RPMI7951 (cell line): ENCODE measurements around the gene RAMP2. TPM values are rescaled to one million over a fixed set of nuclear protein-coding genes. Genes with fewer than 3 reads are reported as not detected.
"Not testable (repeated sequence)": the region's sequence is repeated elsewhere in the genome, so short reads cannot be mapped to it uniquely, and the experiment has no call there.

Source experiments
- DNase-seq: peaks from one replicate; pipeline ENCODE4 v3.0.0-alpha.2; 2012; ENCODE audit warnings: low read depth
- total RNA-seq: library from RNA; depleted of rRNA; stranded (reverse); fragments of >200 nt; shearing (Covaris generic); gene quantifications from 2 replicates; pipeline ENCODE4 v1.2.3, GENCODE V29; 2014

RAMP2 gene
- total RNA-seq, 1 experiment from 2014 or later: 2.4 TPM

- DNase-seq: not testable (repeated sequence)
Measured at GRCh38 chr17:42768006-42768405, 7.0 kb downstream of the RAMP2 start.

- not testable (repeated sequence) for DNase-seq
Measured at GRCh38 chr17:42769964-42770363, 8.9 kb downstream of the RAMP2 start.

- no peak for DNase-seq
Measured at GRCh38 chr17:42772945-42773289, 11.9 kb downstream of the RAMP2 start.

GRCh38 chr17:42773290-42774035 is 12.4 kb downstream of the RAMP2 start, which contains the start of gene VPS25:
TSS of gene VPS25 (plus strand) at chr17:42773449. CDS start at chr17:42773476, 27 bp downstream.
- DNase-seq: peak; percentile 83

GRCh38 chr17:42774066-42774745 is 13.2 kb downstream of the RAMP2 start:
- peak; percentile 55 for DNase-seq

- DNase-seq: peak; percentile 64
Measured at GRCh38 chr17:42775534-42776098, 14.6 kb downstream of the RAMP2 start.

GRCh38 chr17:42778570-42778969 is 17.5 kb downstream of the RAMP2 start:
- no peak for DNase-seq

- DNase-seq: no peak
Measured at GRCh38 chr17:42779304-42779935, 18.4 kb downstream of the RAMP2 start.

GRCh38 chr17:42779936-42780850 is 19.2 kb downstream of the RAMP2 start, which contains the start of gene WNK4:
TSS of gene WNK4 (plus strand) at chr17:42780610. CDS start at chr17:42780699, 89 bp downstream.
- DNase-seq: peak; percentile 75

GRCh38 chr17:42780851-42781638 is 20.0 kb downstream of the RAMP2 start:
- no peak for DNase-seq

- DNase-seq: no peak
Measured at GRCh38 chr17:42781639-42782165, 20.7 kb downstream of the RAMP2 start.

- peak; percentile 9 for DNase-seq
Measured at GRCh38 chr17:42782166-42783061, 21.4 kb downstream of the RAMP2 start.

- DNase-seq: peak; percentile 47
Measured at GRCh38 chr17:42783062-42783790, 22.2 kb downstream of the RAMP2 start.

GRCh38 chr17:42783791-42784138 is 22.7 kb downstream of the RAMP2 start:
- no peak for DNase-seq

GRCh38 chr17:42784409-42784808 is 23.4 kb downstream of the RAMP2 start:
- no peak for DNase-seq

GRCh38 chr17:42784811-42785592 is 24.0 kb downstream of the RAMP2 start:
- DNase-seq: no peak

- no peak for DNase-seq
Measured at GRCh38 chr17:42787266-42787665, 26.2 kb downstream of the RAMP2 start.

GRCh38 chr17:42791948-42792347 is 30.9 kb downstream of the RAMP2 start:
- DNase-seq: no peak
